Effector memory CD8-positive, alpha-beta T cell (primary cell): Measurements from ENCODE around the gene MEIS3.
"Not testable (repeated sequence)": the region's sequence is repeated elsewhere in the genome, so short reads cannot be mapped to it uniquely, and the experiment has no call there.

Experiments
- ATAC-seq: fragments of 150-1000 bp; cut with Tn5 transposase; replicated peaks from 2 replicates; pipeline ENCODE4 v1.10.0; 2021; ENCODE audit warnings: mild to moderate bottlenecking, moderate library complexity
- DNase-seq, 3 experiments: peaks; one replicate each; pipeline ENCODE4 v3.0.0; 2021
- H3K27ac Mint-ChIP-seq, 2 donors: one replicate each; pipeline ENCODE4 v1.8.0; 2022; ENCODE audit warnings: mild to moderate bottlenecking in 2 of 2, mixed read lengths in 2 of 2, moderate library complexity in 2 of 2
- H3K27me3 Mint-ChIP-seq, 2 donors: one replicate each; pipeline ENCODE4 v1.8.0; 2022; ENCODE audit warnings: mixed read lengths in 2 of 2
- H3K36me3 Mint-ChIP-seq: one replicate; pipeline ENCODE4 v1.8.0; 2022; ENCODE audit warnings: mild to moderate bottlenecking, moderate library complexity, mixed read lengths; ENCODE audit not compliant: insufficient read depth
- H3K4me1 Mint-ChIP-seq, 2 donors: one replicate each; pipeline ENCODE4 v1.8.0; 2022; ENCODE audit warnings: low read depth in 2 of 2, mixed read lengths in 2 of 2
- H3K4me3 Mint-ChIP-seq, 2 donors: one replicate each; pipeline ENCODE4 v1.8.0; 2022; ENCODE audit warnings: mild to moderate bottlenecking in 2 of 2, mixed read lengths in 2 of 2, moderate library complexity in 2 of 2
- H3K9me3 Mint-ChIP-seq, 2 donors: one replicate each; pipeline ENCODE4 v1.8.0; 2022; ENCODE audit warnings: mixed read lengths in 2 of 2

MEIS3 gene

DNA sequence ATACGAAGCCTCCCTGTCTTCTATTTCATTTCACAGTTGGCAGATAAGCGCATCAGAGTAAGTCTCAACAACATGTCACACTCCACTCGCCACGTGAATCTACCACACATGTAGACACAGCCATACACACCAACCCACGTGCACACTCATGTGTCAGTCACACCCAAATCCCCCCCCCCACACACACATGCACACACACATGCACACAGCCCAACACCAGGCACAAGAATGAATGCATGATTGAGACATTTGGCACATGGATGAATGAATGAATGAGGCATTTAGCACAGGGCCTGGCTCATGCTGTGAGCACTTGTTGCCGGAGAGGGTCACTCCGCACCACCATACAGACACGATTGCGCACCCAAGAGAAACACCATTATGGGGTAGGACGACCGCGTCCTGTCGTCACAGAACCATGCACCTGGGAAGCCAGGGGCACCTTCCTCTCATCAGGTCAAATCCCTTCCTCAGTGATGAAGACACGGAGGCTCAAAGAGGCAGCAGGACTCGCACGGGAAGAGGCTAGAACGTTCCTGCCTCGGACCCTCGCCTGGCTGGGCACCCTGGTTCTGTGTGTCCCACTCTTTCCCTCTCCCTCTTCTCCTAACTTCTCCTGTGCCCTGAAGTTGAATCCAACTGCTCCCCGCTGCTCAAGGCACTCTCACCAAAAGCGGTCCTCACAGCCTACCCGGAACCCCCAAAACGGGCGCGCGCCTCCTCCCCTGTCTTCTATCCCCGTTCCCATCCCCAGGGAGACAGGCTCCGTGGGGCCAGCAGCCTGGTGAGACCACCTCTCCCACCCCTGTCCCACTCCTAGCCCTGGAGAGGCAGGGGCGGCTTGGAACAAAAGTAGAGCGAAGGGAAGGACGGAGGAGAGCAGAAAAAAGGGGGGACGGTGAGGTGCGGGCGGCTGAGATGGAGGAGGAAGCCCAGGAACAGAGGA lies 1.3 kb downstream of the MEIS3 start:
- peak overlapping the region; percentile 61 to 64 for H3K4me3 Mint-ChIP-seq
- DNase-seq (no peak), ATAC-seq (peak; percentile 34)
- peak overlapping the region in 1 of 2 donors; percentile 16 for H3K27ac Mint-ChIP-seq
- H3K9me3 Mint-ChIP-seq = no peaks in the 10 kb centered on the region
- peaks cover 38 to 41% of the 10 kb centered on the region in 2 donors for H3K4me1 Mint-ChIP-seq
- H3K27me3 Mint-ChIP-seq = peaks cover 86 to 95% of the 10 kb centered on the region in 2 donors
- H3K36me3 Mint-ChIP-seq = peaks cover 10% of the 10 kb centered on the region

- ATAC-seq (no peak), DNase-seq (no peak)
- H3K27ac Mint-ChIP-seq = no peak overlapping the region
- H3K27me3 Mint-ChIP-seq = peaks cover 81 to 94% of the 10 kb centered on the region in 2 donors
- H3K4me1 Mint-ChIP-seq = peaks cover 33% of the 10 kb centered on the region in 2 donors
- peaks cover 10% of the 10 kb centered on the region for H3K36me3 Mint-ChIP-seq
- H3K4me3 Mint-ChIP-seq = peak overlapping the region; percentile 61 to 64
- H3K9me3 Mint-ChIP-seq = no peaks in the 10 kb centered on the region
These were observed 2.1 kb downstream of the MEIS3 start for GRCh38 chr19:47417107-47417745.

- Mint-ChIP-seq H3K4me1 (peaks cover 30 to 32% of the 10 kb centered on the region in 2 donors), H3K9me3 (no peaks in the 10 kb centered on the region), H3K27me3 (peaks cover 81 to 94% of the 10 kb centered on the region in 2 donors), H3K27ac (no peak overlapping the region), H3K4me3 (no peak overlapping the region), H3K36me3 (peaks cover 10% of the 10 kb centered on the region)
- ATAC-seq = no peak
- DNase-seq = no peak
These were observed 2.7 kb downstream of the MEIS3 start for GRCh38 chr19:47416643-47416985.

GRCh38 chr19:47415953-47416642 lies 3.2 kb downstream of the MEIS3 start:
- Mint-ChIP-seq H3K27ac (no peak overlapping the region), H3K27me3 (peaks cover 77 to 90% of the 10 kb centered on the region in 2 donors), H3K36me3 (peaks cover 10% of the 10 kb centered on the region), H3K9me3 (no peaks in the 10 kb centered on the region), H3K4me1 (peaks cover 25 to 27% of the 10 kb centered on the region in 2 donors), H3K4me3 (no peak overlapping the region)
- no peak for ATAC-seq
- no peak for DNase-seq

GRCh38 chr19:47414469-47414868 lies 4.9 kb downstream of the MEIS3 start:
- Mint-ChIP-seq H3K9me3 (no peaks in the 10 kb centered on the region), H3K27ac (no peak overlapping the region), H3K36me3 (peaks cover 4% of the 10 kb centered on the region), H3K4me3 (no peak overlapping the region), H3K27me3 (peaks cover 67 to 76% of the 10 kb centered on the region in 2 donors), H3K4me1 (peaks cover 12 to 21% of the 10 kb centered on the region in 2 donors)
- DNase-seq (no peak), ATAC-seq (no peak)

- no peak overlapping the region for H3K4me3 Mint-ChIP-seq
- H3K4me1 Mint-ChIP-seq = peaks cover 12 to 22% of the 10 kb centered on the region in 2 donors
- no peaks in the 10 kb centered on the region for H3K9me3 Mint-ChIP-seq
- ATAC-seq (no peak), DNase-seq (no peak)
- H3K27ac Mint-ChIP-seq = no peak overlapping the region
- H3K27me3 Mint-ChIP-seq = peaks cover 72 to 80% of the 10 kb centered on the region in 2 donors
- H3K36me3 Mint-ChIP-seq = peaks cover 4% of the 10 kb centered on the region
These were observed 5.4 kb downstream of the MEIS3 start for GRCh38 chr19:47413941-47414340.

DNA sequence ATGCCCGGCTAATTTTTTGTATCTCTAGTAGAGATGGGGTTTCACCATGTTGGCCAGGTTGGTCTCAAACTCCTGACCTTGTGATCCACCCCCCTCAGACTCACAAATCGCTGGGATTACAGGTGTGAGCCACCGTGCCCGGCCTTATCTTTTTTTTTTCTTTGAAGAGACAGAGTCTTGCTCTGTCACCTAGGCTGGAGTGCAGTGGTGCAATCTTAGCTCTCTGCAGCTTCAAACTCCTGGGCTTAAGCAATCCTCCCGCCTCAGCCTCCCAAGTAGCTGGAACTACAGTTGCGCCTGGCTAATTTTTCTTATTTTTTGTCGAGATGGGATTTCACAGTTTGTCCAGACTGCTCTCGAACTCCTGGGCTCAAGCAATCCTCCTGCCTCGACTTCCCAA lies 7.6 kb downstream of the MEIS3 start:
- H3K36me3 Mint-ChIP-seq, ATAC-seq, H3K4me3 Mint-ChIP-seq, DNase-seq, H3K27ac Mint-ChIP-seq, H3K4me1 Mint-ChIP-seq, H3K9me3 Mint-ChIP-seq: not testable (repeated sequence)
- H3K27me3 Mint-ChIP-seq = peaks cover 66 to 80% of the 10 kb centered on the region in 2 donors

- Mint-ChIP-seq H3K9me3 (no peaks in the 10 kb centered on the region), H3K27me3 (peaks cover 66 to 80% of the 10 kb centered on the region in 2 donors), H3K4me3 (no peak overlapping the region), H3K27ac (no peak overlapping the region), H3K4me1 (peaks cover 0 to 1% of the 10 kb centered on the region in 2 donors), H3K36me3 (no peaks in the 10 kb centered on the region)
- no peak for ATAC-seq
- no peak for DNase-seq
These were observed 8.2 kb downstream of the MEIS3 start for GRCh38 chr19:47411101-47411500.

DNA sequence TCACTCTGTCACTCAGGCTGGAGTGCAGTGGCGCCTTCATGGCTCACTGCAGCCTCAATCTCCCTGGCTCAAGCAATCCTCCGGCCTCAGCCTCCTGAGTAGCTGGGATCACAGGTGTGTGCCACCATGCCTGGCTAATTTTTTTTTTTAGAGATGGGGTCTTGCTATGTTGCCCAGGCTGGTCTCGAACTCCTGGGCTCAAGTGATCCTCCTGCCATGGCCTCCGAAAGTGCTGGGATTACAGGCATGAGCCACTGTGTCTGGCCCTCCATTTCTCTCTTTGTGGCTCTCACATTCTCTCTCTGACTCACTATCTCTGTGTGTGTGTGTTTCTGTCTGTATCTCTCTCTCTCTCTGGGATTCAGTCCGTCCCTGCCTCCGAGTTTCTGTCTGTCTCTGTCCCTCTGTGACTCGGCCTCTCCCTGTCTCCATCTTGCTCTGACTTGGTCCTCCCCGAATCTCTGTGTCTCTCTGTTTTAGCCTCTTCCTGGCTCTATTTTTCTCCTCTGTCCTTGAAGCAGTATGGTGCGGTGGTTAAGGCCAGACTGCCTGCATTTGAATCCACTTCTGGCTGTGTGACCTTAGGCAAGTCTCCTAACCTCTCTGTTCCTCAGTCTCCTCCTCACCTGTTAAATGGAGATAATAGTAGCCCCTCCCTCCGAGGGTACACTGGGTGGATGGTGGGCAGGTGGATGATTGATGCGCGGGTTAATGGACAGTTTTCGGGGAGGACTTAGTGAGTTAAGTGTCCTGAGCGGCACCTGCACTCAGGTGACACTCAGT lies 11.0 kb downstream of the MEIS3 start:
- Mint-ChIP-seq H3K27ac (no peak overlapping the region), H3K9me3 (no peaks in the 10 kb centered on the region), H3K4me3 (no peak overlapping the region)

GRCh38 chr19:47407417-47407774 lies 11.9 kb downstream of the MEIS3 start:
- H3K27me3 Mint-ChIP-seq = peaks cover 68 to 80% of the 10 kb centered on the region in 2 donors
- H3K36me3 Mint-ChIP-seq = peaks cover 3% of the 10 kb centered on the region
- peaks cover 0 to 1% of the 10 kb centered on the region in 2 donors for H3K4me1 Mint-ChIP-seq
- DNase-seq = no peak
- no peak for ATAC-seq
- no peak overlapping the region for H3K27ac Mint-ChIP-seq
- H3K9me3 Mint-ChIP-seq = no peaks in the 10 kb centered on the region
- no peak overlapping the region for H3K4me3 Mint-ChIP-seq

More for the DNA sequence above, 11.0 kb downstream of the MEIS3 start:
- H3K4me1 Mint-ChIP-seq = peaks cover 0 to 1% of the 10 kb centered on the region in 2 donors
- H3K36me3 Mint-ChIP-seq = peaks cover 3% of the 10 kb centered on the region
- no peak for DNase-seq
- H3K27me3 Mint-ChIP-seq = peaks cover 67 to 80% of the 10 kb centered on the region in 2 donors
- ATAC-seq = no peak

DNA sequence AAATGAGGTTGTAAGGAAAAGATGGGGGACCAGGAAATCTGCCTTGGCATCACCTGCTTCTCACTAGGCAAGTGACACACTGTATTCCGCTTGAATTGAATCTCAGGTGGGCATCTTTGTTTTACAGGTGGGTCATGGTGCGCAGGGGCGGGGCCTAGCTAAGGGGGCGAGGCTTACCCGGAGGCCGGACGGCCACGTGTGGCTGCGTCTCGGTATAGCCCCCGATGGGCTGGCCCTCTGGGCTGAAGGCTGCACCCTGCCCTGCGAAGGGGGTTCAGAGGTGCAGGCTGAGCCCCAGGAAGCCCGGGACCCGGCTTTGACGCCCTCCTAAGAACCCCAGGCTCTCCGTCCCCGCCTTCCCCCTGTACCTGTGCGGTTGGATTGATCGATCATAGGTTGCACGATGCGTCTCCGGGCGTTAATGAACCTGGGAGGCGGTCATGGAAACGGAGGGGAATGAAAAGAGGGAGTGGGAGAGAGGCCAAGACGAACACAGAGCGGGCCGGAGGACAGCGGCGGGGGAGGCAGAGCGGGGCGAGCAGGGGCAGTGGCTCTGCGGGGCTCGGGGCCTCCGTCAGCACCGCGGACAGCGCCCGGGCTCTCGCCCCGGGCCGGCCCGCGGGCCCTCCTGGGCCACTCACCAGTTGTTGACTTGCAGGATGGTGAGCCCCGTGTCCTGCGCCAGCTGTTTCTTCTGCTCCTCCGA lies 12.5 kb downstream of the MEIS3 start:
- H3K36me3 Mint-ChIP-seq = peaks cover 3% of the 10 kb centered on the region
- DNase-seq (no peak), ATAC-seq (peak; percentile 33)
- H3K27ac Mint-ChIP-seq = no peak overlapping the region
- H3K4me1 Mint-ChIP-seq = peaks cover 0 to 1% of the 10 kb centered on the region in 2 donors
- peaks cover 63 to 75% of the 10 kb centered on the region in 2 donors for H3K27me3 Mint-ChIP-seq
- H3K4me3 Mint-ChIP-seq = no peak overlapping the region
- H3K9me3 Mint-ChIP-seq = no peaks in the 10 kb centered on the region

GRCh38 chr19:47405854-47406417 lies 13.4 kb downstream of the MEIS3 start:
- no peaks in the 10 kb centered on the region for H3K9me3 Mint-ChIP-seq
- H3K4me1 Mint-ChIP-seq = peaks cover 0 to 1% of the 10 kb centered on the region in 2 donors
- DNase-seq (no peak), ATAC-seq (no peak)
- H3K27ac Mint-ChIP-seq = no peak overlapping the region
- H3K36me3 Mint-ChIP-seq = peaks cover 3% of the 10 kb centered on the region
- H3K27me3 Mint-ChIP-seq = peaks cover 65 to 81% of the 10 kb centered on the region in 2 donors
- H3K4me3 Mint-ChIP-seq = no peak overlapping the region
